HG03175 (cell line): ENCODE measurements around the gene USP28.

Experiments
- ATAC-seq: cut with Tn5 transposase; IDR thresholded peaks from one replicate; pipeline ENCODE4 v1.9.1; 2021; ENCODE audit warnings: mild to moderate bottlenecking, moderate library complexity; ENCODE audit not compliant: unreplicated experiment

The USP28 gene

GRCh38 chr11:113876798-113877669 is 1.7 kb upstream of the USP28 start:
- no peak for ATAC-seq

- no peak for ATAC-seq
Observed at GRCh38 chr11:113876074-113876797, 864 bp upstream of the USP28 start.

GRCh38 chr11:113874581-113875233 is 665 bp downstream of the USP28 start:
- peak; percentile 40 for ATAC-seq

- ATAC-seq: no peak
Observed at GRCh38 chr11:113874096-113874495, 1.3 kb downstream of the USP28 start.

- ATAC-seq: no peak
Observed at GRCh38 chr11:113873236-113873626, 2.1 kb downstream of the USP28 start.

- no peak for ATAC-seq
Observed at GRCh38 chr11:113871336-113871735, 4.0 kb downstream of the USP28 start.

GRCh38 chr11:113867843-113868503 is 7.4 kb downstream of the USP28 start:
- ATAC-seq: no peak

GRCh38 chr11:113865873-113866272 is 9.5 kb downstream of the USP28 start:
- no peak for ATAC-seq

- ATAC-seq: no peak
Observed at GRCh38 chr11:113864410-113864809, 11.0 kb downstream of the USP28 start.

GRCh38 chr11:113862435-113862834 is 12.9 kb downstream of the USP28 start:
- no peak for ATAC-seq

GRCh38 chr11:113859665-113860064 is 15.7 kb downstream of the USP28 start:
- ATAC-seq: no peak

- no peak for ATAC-seq
Observed at GRCh38 chr11:113856966-113857759, 18.2 kb downstream of the USP28 start.

GRCh38 chr11:113855803-113856202 is 19.6 kb downstream of the USP28 start:
- no peak for ATAC-seq

GRCh38 chr11:113850188-113850587 is 25.2 kb downstream of the USP28 start:
- ATAC-seq: no peak

- no peak for ATAC-seq
Observed at GRCh38 chr11:113849713-113850112, 25.7 kb downstream of the USP28 start.

- no peak for ATAC-seq
Observed at GRCh38 chr11:113847580-113847979, 27.8 kb downstream of the USP28 start.

- no peak for ATAC-seq
Observed at GRCh38 chr11:113847111-113847510, 28.3 kb downstream of the USP28 start.

- no peak for ATAC-seq
Observed at GRCh38 chr11:113841691-113842090, 33.7 kb downstream of the USP28 start.

GRCh38 chr11:113840932-113841664 is 34.3 kb downstream of the USP28 start:
- peak; percentile 39 for ATAC-seq

- peak; percentile 93 for ATAC-seq
Observed at GRCh38 chr11:113839842-113840241, 35.5 kb downstream of the USP28 start.
